NCI-H1092 treated with DMSO at 0.1 percent for 48 hours (cell line): ENCODE data around the gene CDC42BPB.

Experiments used
- DNase-seq: peaks from one replicate; lab custom pipeline; 2025; lab: John Stamatoyannopoulos, UW

Gene CDC42BPB

DNA sequence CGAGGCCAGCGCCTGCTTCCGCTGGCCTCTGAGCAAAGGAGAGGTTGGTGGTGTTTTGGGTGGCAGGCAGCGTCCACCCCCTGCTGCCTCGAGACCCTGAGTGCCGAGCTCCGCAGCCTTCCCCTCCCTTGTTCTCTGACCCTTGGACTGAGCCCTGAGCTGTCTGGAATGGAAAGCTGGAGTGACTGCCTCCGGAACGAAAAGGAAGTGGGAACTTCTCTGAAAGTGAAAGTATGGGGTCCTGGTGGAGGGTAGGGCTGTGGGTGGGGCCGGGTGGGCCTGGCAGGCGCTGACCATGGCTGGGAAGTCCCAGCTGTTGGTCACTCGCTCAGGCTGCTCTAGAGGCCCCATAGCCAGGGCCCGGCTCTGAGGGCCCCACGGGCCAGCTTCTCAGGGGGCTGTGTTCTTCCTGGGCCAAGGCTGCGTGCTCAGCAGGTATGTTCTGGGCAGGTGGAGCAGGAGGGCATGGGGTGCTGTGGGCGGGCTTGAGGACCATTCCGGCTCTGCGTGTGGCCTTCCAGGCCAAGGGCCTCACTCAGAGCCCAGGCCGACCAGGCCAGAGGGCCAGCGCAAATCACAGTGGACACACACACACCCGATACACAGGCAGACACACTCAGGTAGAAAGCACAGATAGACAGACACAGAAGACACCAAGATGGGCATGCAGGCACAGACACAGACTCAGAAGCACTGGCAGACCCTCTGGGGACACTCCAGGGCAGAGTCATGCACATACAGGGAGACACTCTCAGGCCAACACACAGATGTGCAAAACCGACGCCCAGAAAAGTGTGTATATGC is 37.3 kb upstream of the CDC42BPB start, which contains the start of gene EXOC3L4:
TSS of gene EXOC3L4 (plus strand) at position 320 of the 804 bp plus-strand sequence. CDS start 5,495 bp downstream, outside the sequence.
- DNase-seq = no peak

DNA sequence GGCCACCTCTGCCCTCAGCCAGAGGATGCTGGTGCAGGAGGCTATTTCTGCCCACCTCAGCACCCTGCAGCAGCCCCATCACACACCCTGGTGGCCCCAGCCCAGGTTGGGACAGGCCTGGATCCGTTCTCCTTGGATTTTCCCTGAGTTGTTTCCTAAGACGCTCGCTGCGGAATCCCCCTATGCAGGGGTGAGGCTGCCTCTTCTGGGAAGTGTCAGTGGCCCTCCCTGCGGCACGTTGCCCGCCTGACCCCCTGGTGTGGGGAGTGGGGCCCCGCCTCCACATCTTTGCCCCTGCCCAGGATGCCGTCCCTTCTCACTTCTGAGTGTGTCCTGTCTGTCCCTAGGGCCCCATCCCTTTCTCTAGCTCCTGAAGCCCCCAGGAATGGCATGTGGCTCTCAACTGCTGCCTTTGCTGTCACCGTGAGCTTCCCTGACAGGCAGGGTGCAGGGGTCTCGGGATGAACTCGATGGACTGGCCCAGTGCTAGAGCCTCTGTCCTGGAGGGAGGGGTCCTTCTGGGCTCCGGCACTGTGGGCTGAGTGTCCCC is 36.6 kb upstream of the CDC42BPB start:
- no peak for DNase-seq

DNA sequence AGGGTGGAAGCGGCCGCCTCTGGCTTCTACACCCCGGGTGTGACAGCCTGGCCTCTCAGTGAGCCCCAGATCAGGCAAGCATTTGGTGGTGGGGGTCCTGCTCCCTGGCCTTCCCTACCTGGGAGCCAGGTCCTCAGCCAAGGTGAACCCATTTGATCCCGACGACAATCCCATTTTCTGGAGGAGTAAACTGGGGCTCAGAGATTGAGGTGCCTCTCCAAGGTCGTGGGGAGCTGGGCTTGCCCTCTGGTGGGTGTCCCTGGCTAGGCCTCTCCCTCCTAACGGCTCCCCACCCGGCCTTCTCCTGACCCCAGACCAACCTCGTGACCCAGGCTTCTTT is 34.5 kb upstream of the CDC42BPB start:
- no peak for DNase-seq

DNA sequence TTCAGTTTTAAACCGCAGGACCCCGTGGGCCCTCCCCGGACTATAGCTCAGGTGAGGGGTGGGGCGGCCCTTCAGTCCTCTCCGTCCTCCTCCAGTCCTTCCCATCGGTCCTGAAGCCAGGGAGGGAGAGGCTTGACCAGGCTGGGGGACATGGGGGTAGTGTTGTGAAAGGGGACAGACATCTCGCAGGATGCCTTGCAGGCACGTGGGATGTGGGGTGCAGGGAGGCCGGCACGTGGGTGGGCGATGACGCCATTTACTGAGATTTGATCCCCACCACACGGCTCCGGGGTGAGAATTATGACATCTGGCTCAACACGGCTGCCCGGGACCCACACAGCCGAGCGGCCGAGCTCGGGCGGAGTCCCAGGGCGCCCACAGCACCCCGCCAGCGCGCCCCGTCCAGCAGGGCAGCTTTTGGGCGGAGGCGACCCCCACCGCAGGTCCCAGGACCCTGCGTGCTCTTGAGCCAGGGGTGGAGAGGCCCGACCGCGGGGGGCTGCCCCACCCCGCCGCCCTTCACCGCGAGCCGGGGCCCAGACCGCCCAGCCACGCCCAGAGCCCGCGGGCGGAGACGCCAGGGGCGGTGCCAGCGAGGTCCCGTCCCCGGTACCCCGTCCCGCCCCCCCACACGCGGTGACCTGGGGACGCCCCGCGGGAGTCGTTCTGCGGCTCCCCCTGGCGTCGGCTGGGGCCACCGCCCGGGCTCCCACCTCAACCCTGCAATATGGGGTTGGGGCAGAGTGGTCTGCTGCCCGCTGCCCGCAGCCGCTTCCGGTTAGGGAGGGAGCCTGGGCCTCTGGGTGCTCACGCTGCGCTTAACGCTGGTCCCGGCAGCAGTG is 33.9 kb upstream of the CDC42BPB start:
- no peak for DNase-seq

DNA sequence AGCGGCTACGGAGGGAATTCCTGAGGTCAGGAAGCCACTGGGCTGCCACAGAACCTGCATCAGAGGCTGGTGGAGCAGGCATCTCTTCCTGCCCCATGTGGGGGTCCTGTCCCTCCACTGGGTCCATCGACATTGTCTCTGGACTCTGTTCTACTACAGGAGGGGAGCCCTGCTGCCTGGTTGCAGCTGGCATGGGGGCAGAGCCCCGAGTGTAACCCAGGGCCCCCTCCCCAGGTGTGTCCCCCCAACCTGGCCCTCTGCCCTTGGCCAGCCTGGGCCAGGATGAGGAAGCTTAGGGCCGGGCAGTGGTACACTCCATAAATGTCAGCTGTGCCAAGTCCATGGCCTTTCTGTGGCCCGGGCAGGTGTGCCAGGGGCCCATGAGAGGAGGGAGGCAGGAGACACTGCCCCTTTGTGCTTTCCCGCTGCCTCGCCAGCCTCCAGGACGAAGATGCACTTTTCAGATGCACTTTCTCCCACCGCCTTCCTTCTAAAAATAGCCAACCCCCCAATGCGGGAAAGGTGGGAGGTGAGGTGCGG is 33.2 kb upstream of the CDC42BPB start:
- no peak for DNase-seq

DNA sequence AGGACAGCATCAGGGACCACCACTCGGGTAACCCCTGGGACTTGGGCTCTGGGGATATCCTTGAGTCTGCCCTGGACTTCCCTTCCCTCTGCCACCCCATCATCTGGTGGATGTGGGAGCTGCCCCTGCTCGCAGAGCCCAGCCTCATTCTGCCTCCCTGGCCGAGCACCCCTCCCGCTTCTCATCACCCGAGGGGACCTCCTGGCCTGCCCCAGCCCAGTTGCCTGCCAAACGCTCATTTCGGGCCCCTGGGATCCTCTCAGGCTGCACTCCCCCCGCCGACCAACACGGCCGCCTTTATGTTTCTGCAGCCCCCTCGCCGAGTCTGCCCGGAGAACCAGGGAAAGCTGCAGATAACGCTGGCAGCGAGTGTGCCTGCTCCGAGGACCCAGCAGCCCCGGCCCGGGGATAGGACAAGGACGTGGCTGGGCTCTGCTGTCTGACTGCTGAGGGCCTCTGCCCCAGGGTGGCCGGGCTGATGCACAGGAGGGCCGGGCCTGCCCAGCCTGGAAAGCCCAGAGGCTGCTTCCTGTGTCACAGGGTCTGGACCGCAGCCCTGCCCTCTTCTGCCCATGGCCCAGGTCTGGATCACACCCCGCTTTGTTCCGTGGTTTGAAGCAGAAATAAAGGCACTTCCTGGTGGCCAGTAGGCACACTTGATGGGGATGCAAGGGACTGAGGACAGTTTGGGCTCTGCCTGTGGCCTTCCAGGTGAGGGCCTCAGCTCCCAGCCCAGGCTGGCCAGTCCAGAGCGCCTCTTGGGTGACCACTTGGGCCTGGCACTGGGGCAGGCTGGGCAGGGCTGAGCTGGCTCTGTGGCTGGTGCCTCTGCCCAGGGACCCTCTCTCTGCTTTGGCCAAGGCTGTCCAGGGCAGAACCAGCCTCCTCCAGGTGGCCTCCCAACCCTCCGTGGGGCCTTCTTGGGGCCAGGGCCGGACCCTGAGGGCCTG is 32.3 kb upstream of the CDC42BPB start:
- DNase-seq = no peak

DNA sequence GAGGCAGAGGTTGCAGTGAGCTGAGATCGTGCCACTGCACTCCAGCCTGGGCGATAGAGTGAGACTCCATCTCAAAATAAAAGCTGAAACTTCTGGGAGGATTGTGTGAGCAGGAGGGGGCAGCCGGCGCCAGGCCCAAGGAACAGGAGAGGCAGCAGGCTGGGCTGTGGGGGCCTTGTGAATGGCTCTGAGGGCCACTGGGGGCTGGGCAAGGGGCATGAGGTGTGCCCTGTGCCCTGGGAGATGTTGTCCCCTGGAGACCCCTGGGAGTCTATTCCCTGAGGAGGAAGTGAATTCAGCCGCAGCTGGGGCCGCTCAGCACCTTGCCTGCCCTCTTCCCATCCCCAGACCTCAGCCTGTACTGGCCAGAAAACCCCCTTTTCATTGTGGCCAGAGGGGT is 31.6 kb upstream of the CDC42BPB start:
- no peak for DNase-seq

DNA sequence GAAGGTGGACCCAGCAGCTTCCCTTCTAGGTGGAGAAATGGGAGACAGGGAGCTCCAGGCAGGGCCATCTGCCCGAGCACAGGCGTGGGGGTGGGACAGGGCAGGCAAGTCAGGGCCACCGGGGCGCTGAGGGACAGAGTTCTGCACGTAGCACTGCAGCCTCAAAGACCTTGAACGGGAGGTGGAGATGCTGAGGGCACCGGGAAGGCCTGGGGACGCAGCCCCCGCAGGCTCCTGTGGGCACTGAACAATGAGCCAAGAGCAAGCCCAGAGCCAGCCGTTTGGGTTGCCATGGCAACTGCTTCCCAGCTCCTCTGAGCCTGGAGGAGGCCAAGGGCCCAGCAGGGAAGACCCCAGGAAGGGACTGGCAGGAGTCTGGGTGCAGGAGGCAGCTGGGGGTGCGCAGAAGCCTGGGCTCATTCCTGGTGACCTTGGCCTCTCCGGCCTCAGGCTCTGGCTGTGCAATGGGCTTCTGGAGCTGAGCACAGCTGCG is 30.0 kb upstream of the CDC42BPB start:
- DNase-seq = no peak

DNA sequence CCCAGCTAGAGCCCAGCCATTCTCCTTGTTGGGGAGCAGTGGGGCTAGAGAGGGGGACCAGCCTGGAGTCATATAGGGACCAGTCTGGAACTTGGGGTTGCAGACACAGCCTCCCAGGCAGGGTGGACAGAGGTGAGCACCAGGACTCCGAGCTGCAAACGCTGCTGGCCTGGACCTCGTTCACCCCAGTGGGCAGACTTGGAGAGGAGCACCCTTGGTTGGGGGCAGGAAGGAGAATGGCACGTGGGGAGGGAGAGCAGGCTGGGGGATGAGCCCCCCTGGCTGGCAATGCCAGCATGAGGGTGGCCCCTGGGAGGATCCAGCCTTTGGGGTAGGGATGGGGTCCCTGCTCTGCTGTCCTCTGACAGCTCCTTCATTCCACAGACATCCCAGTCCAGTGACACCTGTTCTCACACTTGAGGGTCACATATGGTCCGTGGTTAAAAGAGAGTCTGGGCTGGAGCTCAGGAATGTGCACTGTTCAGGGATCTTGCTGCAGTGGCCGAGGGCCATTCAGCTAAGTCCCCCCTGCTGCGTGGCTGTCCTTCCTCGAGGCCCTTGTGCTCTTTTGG is 29.5 kb upstream of the CDC42BPB start:
- no peak for DNase-seq

DNA sequence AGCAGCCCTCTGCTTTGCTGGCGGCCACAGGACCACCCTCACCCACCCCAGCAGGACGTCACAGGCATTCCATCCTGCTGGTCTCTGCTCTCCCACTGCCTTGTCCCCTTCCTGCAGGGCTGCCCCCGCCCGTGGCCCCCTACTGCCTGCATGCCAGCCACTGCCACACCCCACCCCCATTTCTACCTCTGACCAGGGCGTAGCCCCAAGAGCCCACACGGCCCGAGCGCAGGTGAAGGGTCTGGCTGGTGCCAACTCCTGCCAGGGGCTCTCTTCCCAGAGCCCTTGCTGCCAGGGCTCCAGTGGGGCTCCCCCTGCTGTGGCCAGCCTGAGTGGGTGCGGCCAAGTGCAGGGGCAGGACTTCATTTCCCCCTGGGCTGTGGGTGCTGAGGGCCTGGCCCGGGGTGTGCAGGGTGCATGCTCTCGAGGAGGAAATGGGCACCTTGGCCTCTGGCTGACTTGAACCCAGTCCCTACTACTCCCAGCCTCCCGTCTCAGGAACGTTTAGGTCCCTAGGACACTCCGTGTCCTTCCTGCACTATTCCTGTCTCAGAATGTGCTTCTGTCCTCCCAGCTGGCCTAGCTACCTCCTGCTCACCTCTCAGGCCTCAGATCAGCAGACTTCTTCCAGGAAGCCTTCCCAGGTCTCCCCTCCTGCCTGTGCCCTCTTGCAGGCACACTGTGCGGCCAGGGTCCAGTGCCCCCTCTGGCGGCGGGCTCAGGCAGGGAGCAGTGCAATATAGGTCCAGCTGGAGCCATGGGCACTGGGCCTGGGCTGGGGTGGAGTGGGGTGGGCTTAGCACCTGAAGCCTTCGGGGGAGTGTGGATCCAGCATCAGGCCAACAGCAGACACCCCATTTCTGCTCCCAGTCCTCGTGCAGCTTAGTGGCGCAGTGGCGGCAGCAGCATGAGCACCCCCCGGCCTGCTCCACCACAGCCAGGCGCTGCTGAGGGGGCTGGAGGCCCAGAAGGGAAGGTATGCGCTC is 28.1 kb upstream of the CDC42BPB start:
- no peak for DNase-seq

DNA sequence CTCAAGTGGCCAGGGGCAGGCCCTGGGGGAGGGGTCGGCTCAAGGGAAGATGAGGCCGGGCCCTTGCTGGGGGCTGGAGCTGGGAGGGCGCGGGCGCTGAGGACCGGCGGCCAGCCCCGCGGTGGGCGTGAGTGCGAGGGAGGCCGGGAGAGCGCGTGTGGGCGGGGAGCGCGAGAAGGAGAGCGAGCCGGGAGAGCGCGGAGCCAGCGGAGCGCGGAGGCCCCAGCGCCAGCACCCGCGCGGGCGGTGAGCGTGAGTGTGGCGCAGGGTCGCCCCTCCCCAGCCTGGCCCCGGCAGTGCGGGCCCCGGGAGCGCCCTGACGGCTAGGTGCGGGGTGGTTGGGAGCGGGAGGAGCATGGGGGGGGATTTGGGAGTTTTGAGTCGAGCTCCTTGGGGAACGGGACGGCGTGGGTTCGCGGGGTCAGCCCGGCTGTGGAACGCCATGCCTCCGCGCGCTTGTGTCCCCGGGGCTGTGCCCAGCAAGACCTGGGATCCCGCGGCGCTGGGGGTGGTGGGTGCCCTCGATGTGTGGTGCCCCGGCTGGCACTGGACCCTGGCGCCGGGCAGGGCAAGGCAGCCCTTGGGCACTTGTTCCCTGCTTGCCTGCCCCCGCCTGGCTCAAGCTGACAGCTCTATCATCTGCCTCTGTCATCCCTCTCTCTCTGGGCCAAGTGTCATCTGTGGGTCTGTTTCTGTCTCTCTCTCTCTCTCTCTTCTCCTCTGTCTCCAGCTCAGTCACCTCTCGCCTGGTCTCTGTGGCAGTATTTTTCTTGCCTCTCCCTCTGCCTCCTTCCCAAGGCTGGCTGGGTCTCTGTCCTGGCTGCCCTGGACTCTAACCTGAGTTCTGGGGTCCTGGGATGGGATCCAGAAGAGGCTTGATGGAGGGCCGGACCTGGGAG is 26.9 kb upstream of the CDC42BPB start, which contains the start of gene LBHD2:
TSS of gene LBHD2 (plus strand) at position 190 of the 899 bp plus-strand sequence. CDS start 1,803 bp downstream, outside the sequence.
- DNase-seq = no peak

DNA sequence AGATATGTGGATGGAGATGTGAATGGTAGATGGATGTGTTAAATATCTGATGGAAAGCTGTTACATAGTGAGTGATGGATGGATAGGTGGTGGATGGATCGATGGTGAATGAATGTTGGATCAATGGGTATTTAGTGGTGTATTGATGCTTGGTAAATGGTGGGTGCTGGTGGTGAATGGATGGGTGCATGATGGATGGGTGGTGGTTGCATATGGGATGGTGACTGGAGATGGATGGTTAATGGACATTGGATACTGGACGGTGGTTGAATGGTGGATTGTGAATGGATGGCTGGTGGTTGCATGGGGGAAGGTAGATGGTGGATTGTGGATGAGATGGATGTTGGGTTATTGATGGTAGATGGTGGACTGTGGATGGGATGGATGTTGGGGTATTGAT is 24.6 kb upstream of the CDC42BPB start:
- DNase-seq = no peak

DNA sequence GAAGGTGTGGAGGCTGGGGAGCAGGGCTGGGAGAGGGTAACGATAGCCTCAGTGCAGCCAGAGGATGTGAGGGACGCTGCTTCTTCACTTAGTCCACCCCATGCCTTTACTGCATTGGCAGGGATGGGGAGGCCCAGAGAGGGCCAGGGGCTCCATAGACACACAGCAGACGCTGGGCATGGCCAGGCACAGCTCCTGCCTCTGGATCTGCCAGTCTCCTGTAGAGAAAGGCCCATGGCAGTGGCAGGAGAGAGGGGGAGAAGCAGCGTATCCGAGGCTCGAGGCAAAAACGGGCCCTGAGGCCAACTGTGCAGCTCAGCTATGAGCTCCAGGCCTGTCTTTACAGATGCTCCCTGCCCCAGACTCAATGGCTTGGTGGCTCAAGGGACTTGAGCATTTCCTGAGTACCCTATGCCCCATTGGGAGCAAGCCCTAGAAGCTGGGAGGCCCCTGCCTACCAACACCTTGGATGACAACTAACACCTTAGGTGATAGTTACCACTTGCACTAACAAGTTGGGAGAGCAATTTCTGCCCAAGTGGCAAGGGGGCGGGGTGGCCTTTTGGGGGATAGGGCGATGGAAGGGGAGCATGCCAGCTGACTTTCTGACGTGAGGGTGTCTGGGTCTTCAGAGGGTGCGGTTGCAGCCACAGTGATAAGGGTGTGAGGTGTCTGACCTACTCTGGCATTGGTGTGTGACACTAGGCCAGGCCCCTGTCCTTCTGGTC is 21.7 kb upstream of the CDC42BPB start:
- DNase-seq = no peak

DNA sequence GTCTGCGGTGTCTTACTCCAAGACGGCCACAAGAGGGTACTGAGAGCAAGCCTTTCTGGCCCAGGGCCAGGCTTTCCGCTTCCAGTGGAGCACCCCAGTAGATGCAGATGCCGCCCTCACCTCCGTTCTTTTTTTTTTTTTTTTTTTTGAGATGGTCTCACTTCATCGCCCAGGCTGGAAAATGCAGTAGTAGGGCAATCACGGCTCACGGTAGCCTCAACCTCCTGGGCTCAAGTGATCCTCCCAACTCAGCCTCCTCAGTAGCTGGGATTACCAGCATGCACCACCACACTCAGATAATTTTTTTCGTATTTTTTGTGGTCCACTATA is 21.0 kb upstream of the CDC42BPB start:
- DNase-seq = peak; percentile 44

DNA sequence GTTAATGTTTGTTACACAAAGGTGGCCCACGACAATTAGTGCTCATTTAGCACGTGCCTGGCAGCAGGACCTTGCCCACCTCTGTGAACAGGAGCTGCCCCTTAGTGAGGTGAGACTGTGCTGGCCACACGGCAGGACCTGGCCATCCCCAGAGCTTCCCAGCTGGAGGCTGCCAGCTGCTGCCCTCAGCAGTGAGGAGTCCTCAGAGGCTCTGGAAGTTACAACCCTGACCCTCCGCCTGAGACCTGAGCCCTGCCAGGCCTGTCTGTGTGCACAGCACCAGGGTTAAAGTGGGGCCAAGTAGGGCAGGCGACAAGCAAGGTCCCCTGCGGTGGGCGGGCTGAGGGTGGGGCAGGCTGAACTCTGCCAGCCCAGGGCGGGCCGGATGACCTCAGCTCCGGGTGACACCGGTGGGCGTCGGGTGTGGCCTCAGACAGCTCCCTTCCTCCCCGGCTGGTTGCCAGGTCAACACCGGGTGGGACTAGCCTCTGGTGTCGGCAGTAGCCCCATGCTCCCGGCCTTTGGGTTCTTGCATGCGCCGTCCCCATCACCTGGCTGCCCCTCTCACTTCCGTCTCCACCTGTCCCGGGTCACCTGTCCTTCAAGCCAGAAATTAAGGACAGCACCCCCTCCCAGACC is 17.5 kb upstream of the CDC42BPB start:
- DNase-seq = no peak

DNA sequence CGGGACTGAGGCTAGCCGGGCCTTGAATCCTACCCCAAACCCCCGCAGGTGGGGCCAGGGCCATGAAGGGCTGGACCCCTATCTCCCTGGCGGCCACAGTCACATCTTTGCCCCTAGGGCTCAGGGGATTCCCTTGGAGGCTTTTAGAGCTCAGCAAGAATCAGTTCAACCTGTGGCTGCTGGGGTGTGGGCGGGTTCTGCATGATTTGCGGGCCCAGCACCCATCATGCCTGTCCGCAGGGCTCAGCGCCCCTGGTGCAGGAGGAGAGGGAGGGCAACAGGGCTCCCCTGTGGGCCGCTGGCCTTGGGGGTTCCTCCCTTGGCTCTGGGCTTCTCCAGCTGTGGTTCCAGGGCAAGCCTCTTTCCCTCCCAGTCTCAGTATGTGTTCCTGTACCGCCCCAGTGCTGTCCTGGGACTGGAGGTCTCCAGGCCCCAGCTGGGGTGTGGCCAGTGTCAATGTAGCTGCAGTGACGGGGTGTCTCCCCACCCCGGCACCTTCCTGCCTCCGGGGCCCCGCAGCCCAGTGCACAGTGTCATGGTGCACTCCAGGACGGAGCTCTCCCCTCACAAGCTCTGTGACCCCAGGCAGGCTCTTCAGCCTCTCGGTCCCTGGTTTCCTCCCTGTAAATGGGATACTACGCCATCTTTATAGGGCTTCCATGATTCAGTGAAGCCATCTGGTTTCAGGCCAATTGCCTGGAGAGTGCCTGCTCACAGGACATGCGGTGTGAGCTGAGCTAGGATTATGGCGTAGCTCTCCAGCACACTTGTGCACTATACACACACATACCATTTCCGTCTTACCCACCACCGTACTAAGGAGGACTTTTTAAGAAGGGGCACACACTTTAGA is 16.8 kb upstream of the CDC42BPB start:
- no peak for DNase-seq
